ENCODE data around the gene LCK. TPM values are rescaled to one million over a fixed set of nuclear protein-coding genes. Genes with fewer than 3 reads are reported as not detected.
"Not testable (repeated sequence)": the region's sequence is repeated elsewhere in the genome, so short reads cannot be mapped to it uniquely, and the experiment has no call there.

Gene LCK
- polyA plus RNA-seq, 1 experiment = not detected

DNA sequence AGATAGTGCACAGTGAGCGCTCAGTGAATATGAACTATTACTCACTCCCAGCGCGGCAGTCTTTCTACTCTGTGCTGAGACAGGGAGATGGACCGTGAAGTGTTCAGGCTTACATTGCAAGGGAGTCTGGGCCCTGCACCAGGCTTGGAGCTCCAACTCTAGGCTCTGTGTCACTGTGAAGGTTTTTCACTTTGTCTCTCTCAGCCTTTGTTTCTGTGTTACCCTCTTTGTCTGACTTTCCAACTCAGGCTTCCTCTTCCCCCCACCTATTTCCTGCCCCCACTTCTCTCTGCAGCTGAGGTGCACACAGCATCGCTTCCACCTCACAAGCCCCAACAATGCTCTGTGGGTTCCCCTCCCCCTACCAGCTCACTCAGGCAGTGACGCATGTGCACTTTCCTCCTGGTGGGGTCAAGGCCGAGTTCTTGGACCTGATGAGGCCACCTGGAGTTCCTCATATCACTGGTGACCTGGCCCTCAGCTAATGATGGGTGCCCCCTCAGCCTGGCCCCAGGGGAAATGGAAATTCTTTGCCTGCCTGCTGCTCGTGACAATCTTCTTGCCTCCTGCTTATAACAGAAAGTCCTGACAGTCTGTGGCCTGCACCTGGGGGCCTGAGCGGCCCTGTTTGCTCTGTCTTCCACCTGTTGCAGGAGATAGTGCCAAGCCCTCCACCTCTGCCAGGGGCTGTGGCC lies 1.1 kb upstream of the LCK start:
- H3K4me3 ChIP-seq (ENCODE audit: low read depth, low read length) = no peak overlapping the region
- no peak overlapping the region for H3K27ac ChIP-seq (ENCODE audit: low read depth, low read length)
- H3K27me3 ChIP-seq (ENCODE audit: control insufficient read depth, insufficient read depth, low read length) = no peaks in the 10 kb centered on the region
- ChIA-PET POLR2A (interaction anchor here (0.7 kb wide), 1 partner anchor 9 kb away, joined by 5 read pairs; no protein-coding TSS in a partner anchor), CTCF (interaction anchor here (0.6 kb wide), 1 partner anchor 16 kb away, joined by 6 read pairs; no protein-coding TSS in a partner anchor)
- H3K9me3 ChIP-seq (ENCODE audit: control insufficient read depth, insufficient read depth, low read length) = no peaks in the 10 kb centered on the region; the same call in 1 of the 2 replicates
- no peak for DNase-seq (ENCODE audit: low read depth, low spot score)
- TF ChIP-seq CTCF (IDR thresholded peaks at IDR 0.05; ENCODE audit: low read depth, low read length) = no peak

DNA sequence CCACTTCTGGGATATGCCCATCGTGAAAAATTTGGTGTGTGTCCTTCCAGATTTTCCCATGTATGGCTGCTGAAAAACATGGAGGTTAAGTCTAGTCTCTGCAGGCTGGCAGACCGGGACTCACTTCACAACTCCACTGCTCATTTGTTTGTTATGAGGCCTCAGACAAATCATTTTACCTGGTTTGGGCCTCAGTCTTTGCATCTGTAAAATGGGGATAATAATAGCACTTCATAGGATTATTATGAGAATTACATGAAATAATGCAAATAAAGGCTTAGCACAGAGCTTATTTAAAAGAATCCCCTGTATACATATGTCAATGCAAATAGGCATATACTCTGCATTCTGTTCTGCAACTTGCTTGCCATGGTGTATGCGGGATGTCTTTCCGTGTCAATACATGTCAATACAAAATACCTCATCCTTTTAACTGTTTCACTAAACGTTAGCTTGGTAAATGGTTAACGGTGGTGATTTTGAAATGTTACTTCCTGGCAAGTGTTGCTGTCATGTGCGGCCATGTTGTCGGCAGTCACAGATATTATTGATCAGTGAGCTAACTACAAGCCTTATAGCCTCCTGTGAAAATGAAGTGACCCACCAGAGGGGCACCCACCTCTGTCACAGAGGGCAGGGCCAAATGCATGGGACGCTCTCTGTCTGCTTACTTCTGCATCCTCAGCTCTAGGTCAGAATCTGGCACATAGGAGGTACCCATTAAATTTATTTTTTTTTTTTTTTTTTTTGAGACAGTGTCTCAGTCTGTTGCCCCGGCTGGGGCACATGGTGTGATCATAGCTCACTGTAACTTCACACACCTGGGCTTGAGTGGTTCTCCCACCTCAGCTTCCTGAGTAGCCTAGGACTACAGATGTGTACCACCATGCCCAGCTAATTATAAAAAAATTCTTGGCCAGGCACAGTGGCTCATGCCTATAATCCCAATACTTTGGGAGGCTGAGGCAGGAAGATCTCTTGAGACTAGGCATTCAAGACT lies 4.3 kb downstream of the LCK start:
- Histone ChIP-seq H3K4me3 (ENCODE audit: low read depth, low read length) (no peak overlapping the region), H3K27me3 (ENCODE audit: control insufficient read depth, insufficient read depth, low read length) (no peaks in the 10 kb centered on the region), H3K9me3 (ENCODE audit: control insufficient read depth, insufficient read depth, low read length) (no peaks in the 10 kb centered on the region), H3K27ac (ENCODE audit: low read depth, low read length) (no peak overlapping the region)
- CTCF ChIA-PET = interaction anchor here (0.6 to 1.4 kb wide), 2 partner anchors 9 to 32 kb away, joined by 4 to 9 read pairs; no protein-coding TSS in a partner anchor
- TF ChIP-seq CTCF (IDR thresholded peaks at IDR 0.05; ENCODE audit: low read depth, low read length) = no peak
- POLR2A ChIA-PET = no interaction called here
- DNase-seq (ENCODE audit: low read depth, low spot score) = no peak

GRCh38 chr1:32256473-32257226 lies 5.6 kb downstream of the LCK start:
- Histone ChIP-seq H3K27me3 (ENCODE audit: control insufficient read depth, insufficient read depth, low read length) (no peaks in the 10 kb centered on the region), H3K4me3 (ENCODE audit: low read depth, low read length) (no peak overlapping the region), H3K9me3 (ENCODE audit: control insufficient read depth, insufficient read depth, low read length) (no peaks in the 10 kb centered on the region), H3K27ac (ENCODE audit: low read depth, low read length) (no peak overlapping the region)
- POLR2A ChIA-PET = no interaction called here
- TF ChIP-seq CTCF (IDR thresholded peaks at IDR 0.05; ENCODE audit: low read depth, low read length) = no peak
- no peak for DNase-seq (ENCODE audit: low read depth, low spot score)
- CTCF ChIA-PET = interaction anchor here (1.4 to 2.6 kb wide), 2 partner anchors 8 to 10 kb away, joined by 9 to 14 read pairs; no protein-coding TSS in a partner anchor

GRCh38 chr1:32257227-32257508 lies 6.1 kb downstream of the LCK start:
- Histone ChIP-seq H3K27ac (ENCODE audit: low read depth, low read length) (no peak overlapping the region), H3K4me3 (ENCODE audit: low read depth, low read length) (no peak overlapping the region), H3K9me3 (ENCODE audit: control insufficient read depth, insufficient read depth, low read length) (no peaks in the 10 kb centered on the region), H3K27me3 (ENCODE audit: control insufficient read depth, insufficient read depth, low read length) (no peaks in the 10 kb centered on the region)
- CTCF ChIA-PET = interaction anchor here (2.6 kb wide), 1 partner anchor 9 kb away, joined by 14 read pairs; no protein-coding TSS in a partner anchor
- DNase-seq (ENCODE audit: low read depth, low spot score) = no peak
- no peak for TF ChIP-seq CTCF (IDR thresholded peaks at IDR 0.05; ENCODE audit: low read depth, low read length)
- POLR2A ChIA-PET = no interaction called here

- H3K27ac ChIP-seq (ENCODE audit: low read depth, low read length); DNase-seq (ENCODE audit: low read depth, low spot score); H3K27me3 ChIP-seq (ENCODE audit: control insufficient read depth, insufficient read depth, low read length); H3K4me3 ChIP-seq (ENCODE audit: low read depth, low read length); H3K9me3 ChIP-seq (ENCODE audit: control insufficient read depth, insufficient read depth, low read length); POLR2A ChIA-PET: not testable (repeated sequence)
- CTCF ChIA-PET = interaction anchor here (0.9 kb wide), 1 partner anchor 14 kb away, joined by 3 read pairs; no protein-coding TSS in a partner anchor
Observed at GRCh38 chr1:32263236-32263593, 12.2 kb downstream of the LCK start.
